K562 (cell line): ENCODE measurements around the gene LIF. TPM values are rescaled to one million over a fixed set of nuclear protein-coding genes. Genes with fewer than 3 reads are reported as not detected.

Experiments used
- AFF4 ChIP-seq: sonication (generic); formaldehyde crosslinking; IDR thresholded peaks from 2 replicates; pipeline ENCODE4 v1.8.0; 2023; ENCODE audit warnings: mild to moderate bottlenecking, missing genetic modification reagents
- BCOR ChIP-seq: fragments of 450-650 bp; IDR thresholded peaks from 2 replicates; pipeline ENCODE4 v1.6.1; 2016
- CBX1 ChIP-seq: sonication (generic); IDR thresholded peaks from 2 replicates; pipeline ENCODE4 v1.6.1; 2016; ENCODE audit warnings: antibody characterized with exemption, low read depth, mild to moderate bottlenecking
- CEBPG ChIP-seq, 3 experiments: fragments of 200-800 bp in 1 of 3; sonication (Bioruptor generic) in 1 of 3; sonication (generic) in 1 of 3; formaldehyde crosslinking in 1 of 3; IDR thresholded peaks in 2 of 3; conservative IDR thresholded peaks in 1 of 3; 2 replicates each; pipeline versions ENCODE4 v1.6.1 to v1.8.0; 2016 to 2022; ENCODE audit warnings: missing compliant biosample characterization in 2 of 3, missing genetic modification characterization in 2 of 3, mild to moderate bottlenecking in 1 of 3, missing genetic modification reagents in 1 of 3
- FOXA1 ChIP-seq: fragments of 450-650 bp; IDR thresholded peaks from 2 replicates; pipeline ENCODE4 v1.6.1; 2016; ENCODE audit warnings: mild to moderate bottlenecking, borderline replicate concordance
- HDGF ChIP-seq: fragments of 450-650 bp; IDR thresholded peaks from 2 replicates; pipeline ENCODE4 v1.6.1; 2016
- IRF9 ChIP-seq: fragments of 450-650 bp; IDR thresholded peaks from 2 replicates; pipeline ENCODE4 v1.6.1; 2016; ENCODE audit warnings: missing biosample characterization, missing genetic modification characterization
- KDM4B ChIP-seq, 2 experiments: fragments of 450-650 bp in 1 of 2; sonication (generic) in 1 of 2; IDR thresholded peaks; 2 replicates each; pipeline ENCODE4 v1.6.1; 2016 to 2017; ENCODE audit warnings: borderline replicate concordance in 2 of 2, antibody characterized with exemption in 1 of 2, low read depth in 1 of 2, mild to moderate bottlenecking in 1 of 2
- PHF20 ChIP-seq: fragments of 450-650 bp; IDR thresholded peaks from 2 replicates; pipeline ENCODE4 v1.6.1; 2018; ENCODE audit not compliant: partially characterized antibody
- RCOR1 ChIP-seq, 2 experiments: IDR thresholded peaks; 2 replicates each; pipeline ENCODE4 v1.6.1; 2012; ENCODE audit warnings: low read depth in 2 of 2, low read length in 2 of 2, borderline replicate concordance in 1 of 2, improper control_type of control experiment in 1 of 2
- XRCC5 ChIP-seq: fragments of 200-400 bp; formaldehyde crosslinking; IDR thresholded peaks from 2 replicates; pipeline ENCODE4 v1.6.1; 2017; ENCODE audit warnings: low read depth, mild to moderate bottlenecking, low read length
- ZBTB12 ChIP-seq: fragments of 250-450 bp; sonication (Bioruptor Pico); IDR thresholded peaks from 2 replicates; pipeline ENCODE4 v1.4.0; 2020
- ZKSCAN3 ChIP-seq: fragments of 250-450 bp; sonication (Bioruptor Pico); IDR thresholded peaks from 2 replicates; pipeline ENCODE4 v1.4.0; 2020
- polyA plus RNA-seq, 8 experiments: library from polyadenylated mRNA; depleted of rRNA in 4 of 8; stranded (reverse) in 5 of 8; unstranded in 3 of 8; fragments of >200 nt; fragmentation: Nextera tagmentation in 2 of 8; fragmentation: Illumina TruSeq in 1 of 8; extraction: Ambion mirVana in 2 of 8; extraction: Trizol in 1 of 8; gene quantifications; 2 replicates each; pipeline versions ENCODE4 v1.2.1 to v1.2.3, GENCODE V29; 2011 to 2014; ENCODE audit warnings: inconsistent platforms in 1 of 8, missing spikeins in 1 of 8
- total RNA-seq, 7 experiments: library from RNA; depleted of rRNA in 6 of 7; stranded (reverse); fragments of >200 nt in 6 of 7; fragmentation: Illumina TruSeq in 2 of 7; extraction: Trizol in 2 of 7; gene quantifications; 2 replicates each; pipeline versions ENCODE4 v1.2.1 to v1.2.3, GENCODE V29; 2011 to 2021; ENCODE audit warnings: low replicate concordance in 1 of 7
- TF ChIP-seq, protein P1 (sequence below), 2 experiments: fragments of 450-650 bp; IDR thresholded peaks; 2 replicates each; pipeline ENCODE4 v1.6.1; 2018; ENCODE audit warnings: mild to moderate bottlenecking in 2 of 2, low read depth in 1 of 2; ENCODE audit not compliant: partially characterized antibody in 2 of 2
- TF ChIP-seq, protein P2 (sequence below): fragments of 250-450 bp; sonication (Bioruptor Pico); IDR thresholded peaks from 2 replicates; pipeline ENCODE4 v1.5.0; 2021

The LIF gene
- total and polyA plus RNA-seq, 9 of the 15 experiments (the other 6 are each of a cell fraction or from before 2014, with no cell fraction given) = 0.05 to 0.39 (median 0.18) TPM; not detected in 3

GRCh38 chr22:30287648-30288418, 41.3 kb upstream of the LIF start (continued):
- TF ChIP-seq IRF9 (tag) = no peak
- TF ChIP-seq KDM4B (IDR thresholded peaks at IDR 0.05; ENCODE audit: borderline replicate concordance in 2 of 2, low read depth in 1 of 2) = no peak
- TF ChIP-seq, protein P1, sequence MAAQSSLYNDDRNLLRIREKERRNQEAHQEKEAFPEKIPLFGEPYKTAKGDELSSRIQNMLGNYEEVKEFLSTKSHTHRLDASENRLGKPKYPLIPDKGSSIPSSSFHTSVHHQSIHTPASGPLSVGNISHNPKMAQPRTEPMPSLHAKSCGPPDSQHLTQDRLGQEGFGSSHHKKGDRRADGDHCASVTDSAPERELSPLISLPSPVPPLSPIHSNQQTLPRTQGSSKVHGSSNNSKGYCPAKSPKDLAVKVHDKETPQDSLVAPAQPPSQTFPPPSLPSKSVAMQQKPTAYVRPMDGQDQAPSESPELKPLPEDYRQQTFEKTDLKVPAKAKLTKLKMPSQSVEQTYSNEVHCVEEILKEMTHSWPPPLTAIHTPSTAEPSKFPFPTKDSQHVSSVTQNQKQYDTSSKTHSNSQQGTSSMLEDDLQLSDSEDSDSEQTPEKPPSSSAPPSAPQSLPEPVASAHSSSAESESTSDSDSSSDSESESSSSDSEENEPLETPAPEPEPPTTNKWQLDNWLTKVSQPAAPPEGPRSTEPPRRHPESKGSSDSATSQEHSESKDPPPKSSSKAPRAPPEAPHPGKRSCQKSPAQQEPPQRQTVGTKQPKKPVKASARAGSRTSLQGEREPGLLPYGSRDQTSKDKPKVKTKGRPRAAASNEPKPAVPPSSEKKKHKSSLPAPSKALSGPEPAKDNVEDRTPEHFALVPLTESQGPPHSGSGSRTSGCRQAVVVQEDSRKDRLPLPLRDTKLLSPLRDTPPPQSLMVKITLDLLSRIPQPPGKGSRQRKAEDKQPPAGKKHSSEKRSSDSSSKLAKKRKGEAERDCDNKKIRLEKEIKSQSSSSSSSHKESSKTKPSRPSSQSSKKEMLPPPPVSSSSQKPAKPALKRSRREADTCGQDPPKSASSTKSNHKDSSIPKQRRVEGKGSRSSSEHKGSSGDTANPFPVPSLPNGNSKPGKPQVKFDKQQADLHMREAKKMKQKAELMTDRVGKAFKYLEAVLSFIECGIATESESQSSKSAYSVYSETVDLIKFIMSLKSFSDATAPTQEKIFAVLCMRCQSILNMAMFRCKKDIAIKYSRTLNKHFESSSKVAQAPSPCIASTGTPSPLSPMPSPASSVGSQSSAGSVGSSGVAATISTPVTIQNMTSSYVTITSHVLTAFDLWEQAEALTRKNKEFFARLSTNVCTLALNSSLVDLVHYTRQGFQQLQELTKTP (IDR thresholded peaks at IDR 0.05; ENCODE audit: low read depth in 1 of 2, partially characterized antibody in 2 of 2) = no peak
- TF ChIP-seq RCOR1 (IDR thresholded peaks at IDR 0.05; ENCODE audit: borderline replicate concordance in 1 of 2, low read depth in 2 of 2, low read length in 2 of 2) = peak; percentile 68 to 92; a peak in 3 of 4 replicates
- peak; percentile 96; the same call in 1 of the 2 replicates for TF ChIP-seq CBX1
- TF ChIP-seq ZBTB12 = no peak
- peak; percentile 99 for TF ChIP-seq BCOR
- no peak for TF ChIP-seq FOXA1
- no peak for TF ChIP-seq XRCC5
- TF ChIP-seq ZKSCAN3 = no peak
- TF ChIP-seq, protein P2, sequence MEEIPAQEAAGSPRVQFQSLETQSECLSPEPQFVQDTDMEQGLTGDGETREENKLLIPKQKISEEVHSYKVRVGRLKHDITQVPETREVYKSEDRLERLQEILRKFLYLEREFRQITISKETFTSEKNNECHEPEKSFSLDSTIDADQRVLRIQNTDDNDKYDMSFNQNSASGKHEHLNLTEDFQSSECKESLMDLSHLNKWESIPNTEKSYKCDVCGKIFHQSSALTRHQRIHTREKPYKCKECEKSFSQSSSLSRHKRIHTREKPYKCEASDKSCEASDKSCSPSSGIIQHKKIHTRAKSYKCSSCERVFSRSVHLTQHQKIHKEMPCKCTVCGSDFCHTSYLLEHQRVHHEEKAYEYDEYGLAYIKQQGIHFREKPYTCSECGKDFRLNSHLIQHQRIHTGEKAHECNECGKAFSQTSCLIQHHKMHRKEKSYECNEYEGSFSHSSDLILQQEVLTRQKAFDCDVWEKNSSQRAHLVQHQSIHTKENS = no peak
- no peak for TF ChIP-seq CEBPG (CRISPR knock-in tag; IDR thresholded peaks at IDR 0.05)
- TF ChIP-seq CEBPG (tag; conservative IDR thresholded peaks at IDR 0.05 in 1 of 2, IDR thresholded peaks at IDR 0.05 in 1 of 2) = no peak
- peak; percentile 63 for TF ChIP-seq PHF20
- 0 out of 2 replicates have a peak, but pooled peaks have one; percentile 57 for TF ChIP-seq HDGF
- no peak for TF ChIP-seq AFF4 (CRISPR knock-in tag)
